IMR-90 (cell line): ENCODE measurements around the gene TRPC4AP.

Experiments
- BHLHE40 ChIP-seq: fragments of 150-350 bp; IDR thresholded peaks from 2 replicates; pipeline ENCODE4 v1.6.1; 2016; ENCODE audit warnings: mild to moderate bottlenecking, low read depth, low read length
- CEBPB ChIP-seq: IDR thresholded peaks from 2 replicates; pipeline ENCODE4 v1.6.1; 2012; ENCODE audit warnings: low read depth, low read length, improper control_type of control experiment
- MAFK ChIP-seq: IDR thresholded peaks from 2 replicates; pipeline ENCODE4 v1.6.1; 2012; ENCODE audit warnings: low read depth, low read length, improper control_type of control experiment
- MAZ ChIP-seq: IDR thresholded peaks from 2 replicates; pipeline ENCODE4 v1.6.1; 2012; ENCODE audit warnings: low read depth, mild to moderate bottlenecking, low read length, improper control_type of control experiment, moderate library complexity, borderline replicate concordance
- NFE2L2 ChIP-seq: fragments of 150-350 bp; IDR thresholded peaks from 2 replicates; pipeline ENCODE4 v1.6.1; 2016; ENCODE audit warnings: low read depth, mild to moderate bottlenecking, low read length
- POLR2A ChIP-seq: IDR thresholded peaks from 2 replicates; pipeline ENCODE4 v1.6.1; 2012; ENCODE audit warnings: mild to moderate bottlenecking, low read depth, low read length
- TF ChIP-seq, protein P1 (sequence below): conservative IDR thresholded peaks from 2 replicates; pipeline ENCODE4 v1.5.1; 2012; ENCODE audit warnings: mild to moderate bottlenecking, low read depth, low read length, improper control_type of control experiment

DNA sequence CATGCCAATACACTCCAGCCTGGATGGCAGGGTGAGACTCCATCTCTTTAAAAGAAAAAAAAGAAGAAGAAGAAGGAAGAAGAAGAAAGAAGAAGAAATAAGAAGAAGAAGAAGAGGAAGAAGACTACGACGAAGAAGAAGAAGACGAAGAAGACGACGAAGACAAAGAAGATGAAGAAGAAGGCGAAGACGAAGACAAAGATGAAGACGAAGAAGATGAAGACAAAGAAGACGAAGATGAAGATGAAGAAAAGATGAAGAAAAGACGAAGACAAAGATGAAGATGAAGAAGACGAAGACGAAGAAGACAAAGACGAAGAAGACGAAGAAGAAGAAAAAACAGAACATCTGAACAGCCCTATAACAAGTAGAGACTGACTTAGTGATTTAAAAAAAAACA, 33.0 kb downstream of the TRPC4AP start:
- no peak for TF ChIP-seq POLR2A
- TF ChIP-seq, protein P1, sequence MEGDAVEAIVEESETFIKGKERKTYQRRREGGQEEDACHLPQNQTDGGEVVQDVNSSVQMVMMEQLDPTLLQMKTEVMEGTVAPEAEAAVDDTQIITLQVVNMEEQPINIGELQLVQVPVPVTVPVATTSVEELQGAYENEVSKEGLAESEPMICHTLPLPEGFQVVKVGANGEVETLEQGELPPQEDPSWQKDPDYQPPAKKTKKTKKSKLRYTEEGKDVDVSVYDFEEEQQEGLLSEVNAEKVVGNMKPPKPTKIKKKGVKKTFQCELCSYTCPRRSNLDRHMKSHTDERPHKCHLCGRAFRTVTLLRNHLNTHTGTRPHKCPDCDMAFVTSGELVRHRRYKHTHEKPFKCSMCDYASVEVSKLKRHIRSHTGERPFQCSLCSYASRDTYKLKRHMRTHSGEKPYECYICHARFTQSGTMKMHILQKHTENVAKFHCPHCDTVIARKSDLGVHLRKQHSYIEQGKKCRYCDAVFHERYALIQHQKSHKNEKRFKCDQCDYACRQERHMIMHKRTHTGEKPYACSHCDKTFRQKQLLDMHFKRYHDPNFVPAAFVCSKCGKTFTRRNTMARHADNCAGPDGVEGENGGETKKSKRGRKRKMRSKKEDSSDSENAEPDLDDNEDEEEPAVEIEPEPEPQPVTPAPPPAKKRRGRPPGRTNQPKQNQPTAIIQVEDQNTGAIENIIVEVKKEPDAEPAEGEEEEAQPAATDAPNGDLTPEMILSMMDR, result no peak
- no peak for TF ChIP-seq CEBPB
- TF ChIP-seq NFE2L2, result no peak
- TF ChIP-seq MAFK, result no peak
- TF ChIP-seq BHLHE40, result no peak
- no peak for TF ChIP-seq MAZ
